H1 (cell line): ENCODE results near the gene GPR42. TPM values are rescaled to one million over a fixed set of nuclear protein-coding genes. Genes with fewer than 3 reads are reported as not detected.

Experiments
- CTCF ChIA-PET: fragments of 300-600 bp; sonication (Branson Sonifier 250); formaldehyde crosslinking; loops from one replicate; lab custom pipeline; 2021; ENCODE audit not compliant: partially characterized antibody; lab: Charles Lee
- POLR2A ChIA-PET: fragments of 300-600 bp; sonication (Branson Sonifier 250); formaldehyde crosslinking; loops from one replicate; lab custom pipeline; 2021; ENCODE audit warnings: inconsistent platforms; ENCODE audit not compliant: partially characterized antibody; lab: Charles Lee
- DNase-seq, 2 experiments: peaks; one replicate each; pipeline versions ENCODE4 v3.0.0 to v3.0.0-alpha.2; 2010 to 2022; ENCODE audit warnings: low spot score in 2 of 2, low read depth in 1 of 2, mixed read lengths in 1 of 2
- FAIRE-seq: peaks from 2 replicates; lab custom pipeline; 2011; peaks lifted over from hg19 to GRCh38; lab: Jason Lieb, UNC
- H2AFZ ChIP-seq: 2 replicates; pipeline ENCODE4 v1.8.1; 2012; ENCODE audit warnings: low read length, inconsistent platforms
- H2AK5ac ChIP-seq: 2 replicates; pipeline ENCODE4 v1.6.1; 2013; ENCODE audit warnings: low read depth, low read length
- H2BK120ac ChIP-seq: replicated peaks from 2 replicates; pipeline ENCODE3; 2013; ENCODE audit warnings: low read depth, low read length, inconsistent platforms
- H2BK12ac ChIP-seq: 2 replicates; pipeline ENCODE4 v1.6.1; 2013; ENCODE audit warnings: low read depth, low read length
- H2BK15ac ChIP-seq: 2 replicates; pipeline ENCODE4 v1.6.1; 2013; ENCODE audit warnings: low read length
- H2BK20ac ChIP-seq: 2 replicates; pipeline ENCODE4 v1.6.1; 2013; ENCODE audit warnings: low read length
- H2BK5ac ChIP-seq: 2 replicates; pipeline ENCODE4 v1.6.1; 2013; ENCODE audit warnings: low read depth, low read length
- H3K14ac ChIP-seq: 2 replicates; pipeline ENCODE4 v1.6.1; 2013; ENCODE audit warnings: inconsistent platforms; ENCODE audit not compliant: insufficient read length
- H3K18ac ChIP-seq: 2 replicates; pipeline ENCODE4 v1.6.1; 2013; ENCODE audit warnings: low read length; ENCODE audit errors: extremely low read depth
- H3K23ac ChIP-seq: 2 replicates; pipeline ENCODE4 v1.6.1; 2013; ENCODE audit warnings: inconsistent platforms; ENCODE audit not compliant: insufficient read length
- H3K23me2 ChIP-seq: 2 replicates; pipeline ENCODE4 v1.6.1; 2013; ENCODE audit warnings: low read depth, low read length
- H3K27ac ChIP-seq: 2 replicates; pipeline ENCODE4 v1.6.1; 2011; ENCODE audit warnings: low read depth, low read length, inconsistent platforms
- H3K27me3 ChIP-seq, 4 experiments: replicated peaks in 1 of 4; 1 replicate in 1 of 4; 2 replicates in 3 of 4; pipeline versions ENCODE4 v1.6.1 to v1.8.1; 2011 to 2013; ENCODE audit warnings: low read length in 3 of 4, mild to moderate bottlenecking in 3 of 4, inconsistent platforms in 2 of 4, mixed read lengths in 2 of 4, moderate library complexity in 1 of 4; ENCODE audit not compliant: control insufficient read depth in 3 of 4, insufficient read depth in 3 of 4; ENCODE audit errors: extremely low read depth in 1 of 4
- H3K36me3 ChIP-seq, 4 experiments: 2 replicates each; pipeline versions ENCODE4 v1.6.1 to v1.8.1; 2011 to 2013; ENCODE audit warnings: mild to moderate bottlenecking in 4 of 4, low read length in 3 of 4, moderate library complexity in 2 of 4, control low read depth in 1 of 4, inconsistent platforms in 1 of 4; ENCODE audit not compliant: insufficient read depth in 4 of 4, control insufficient read depth in 2 of 4
- H3K4ac ChIP-seq: replicated peaks from 2 replicates; pipeline ENCODE3; 2013; ENCODE audit warnings: low read length, low read depth, mixed read lengths, inconsistent platforms; ENCODE audit not compliant: insufficient read length
- H3K4me1 ChIP-seq, 4 experiments: replicated peaks in 1 of 4; 1 replicate in 1 of 4; 2 replicates in 3 of 4; pipeline versions ENCODE4 v1.6.1 to v1.8.1; 2011 to 2013; ENCODE audit warnings: low read length in 3 of 4, inconsistent platforms in 2 of 4, mixed read lengths in 1 of 4; ENCODE audit not compliant: insufficient read depth in 4 of 4, control insufficient read depth in 3 of 4
- H3K4me2 ChIP-seq, 2 experiments: 2 replicates each; pipeline versions ENCODE4 v1.6.1 to v1.8.1; 2011 to 2013; ENCODE audit warnings: low read depth in 2 of 2, low read length in 2 of 2, control low read depth in 1 of 2, inconsistent platforms in 1 of 2, mild to moderate bottlenecking in 1 of 2; ENCODE audit not compliant: insufficient read depth in 1 of 2
- H3K4me3 ChIP-seq, 4 experiments: fragments of 200-600, 300-600 bp in 1 of 4; sonication (generic), shearing (Covaris generic), sonication (Bioruptor Twin) in 1 of 4; 2 replicates each; pipeline versions ENCODE4 v1.5.1 to v1.8.1; 2011 to 2016; ENCODE audit warnings: low read length in 4 of 4, low read depth in 3 of 4, control low read depth in 2 of 4, inconsistent platforms in 2 of 4, mild to moderate bottlenecking in 2 of 4, mixed read lengths in 1 of 4, moderate library complexity in 1 of 4; ENCODE audit not compliant: insufficient read depth in 2 of 4; ENCODE audit errors: extremely low read depth in 1 of 4
- H3K56ac ChIP-seq: replicated peaks from 2 replicates; pipeline ENCODE3; 2013; ENCODE audit warnings: low read depth, mild to moderate bottlenecking, mixed read lengths, low read length, inconsistent platforms; ENCODE audit not compliant: insufficient read length
- H3K79me1 ChIP-seq: 2 replicates; pipeline ENCODE4 v1.6.1; 2013; ENCODE audit warnings: low read depth, low read length, control low read depth
- H3K79me2 ChIP-seq, 2 experiments: 2 replicates each; pipeline versions ENCODE4 v1.6.1 to v1.8.1; 2012 to 2013; ENCODE audit warnings: low read length in 2 of 2, mild to moderate bottlenecking in 2 of 2, inconsistent platforms in 1 of 2; ENCODE audit not compliant: insufficient read depth in 2 of 2, control insufficient read depth in 1 of 2
- H3K9ac ChIP-seq, 4 experiments: replicated peaks in 1 of 4; 1 replicate in 1 of 4; 2 replicates in 3 of 4; pipeline versions ENCODE4 v1.6.1 to v1.8.1; 2011 to 2013; ENCODE audit warnings: low read depth in 3 of 4, low read length in 3 of 4, control low read depth in 2 of 4, mild to moderate bottlenecking in 2 of 4, moderate library complexity in 2 of 4, inconsistent platforms in 1 of 4; ENCODE audit errors: extremely low read depth in 1 of 4
- H3K9me3 ChIP-seq, 2 experiments: 2 replicates each; pipeline versions ENCODE4 v1.6.1 to v1.8.1; 2012 to 2013; ENCODE audit warnings: mild to moderate bottlenecking in 2 of 2, moderate library complexity in 2 of 2, control low read depth in 1 of 2, inconsistent platforms in 1 of 2, low read depth in 1 of 2, low read length in 1 of 2, mixed read lengths in 1 of 2; ENCODE audit not compliant: insufficient read depth in 2 of 2
- H4K20me1 ChIP-seq, 2 experiments: replicated peaks in 1 of 2; 2 replicates each; pipeline versions ENCODE3 to v1.8.1; 2011 to 2013; ENCODE audit warnings: inconsistent platforms in 2 of 2, low read length in 2 of 2, mild to moderate bottlenecking in 1 of 2; ENCODE audit not compliant: insufficient read depth in 2 of 2, control insufficient read depth in 1 of 2
- H4K5ac ChIP-seq: 2 replicates; pipeline ENCODE4 v1.6.1; 2013; ENCODE audit warnings: low read length, low read depth, mixed read lengths, inconsistent platforms; ENCODE audit not compliant: insufficient read length
- H4K8ac ChIP-seq: 2 replicates; pipeline ENCODE4 v1.8.0; 2013; ENCODE audit warnings: mild to moderate bottlenecking, moderate library complexity, low read length, inconsistent platforms; ENCODE audit not compliant: insufficient read depth; ENCODE audit errors: extremely low read depth
- H4K91ac ChIP-seq: replicated peaks from 2 replicates; pipeline ENCODE3; 2013; ENCODE audit warnings: low read length, mixed read lengths, inconsistent platforms; ENCODE audit not compliant: insufficient read length
- BCL11A ChIP-seq, 2 experiments: IDR thresholded peaks; one replicate each; pipeline ENCODE4 v1.6.1; 2011; ENCODE audit warnings: low read depth in 2 of 2, low read length in 2 of 2, mild to moderate bottlenecking in 2 of 2
- CREB1 ChIP-seq: IDR thresholded peaks from 2 replicates; pipeline ENCODE4 v1.6.1; 2012; ENCODE audit warnings: inconsistent platforms
- GTF2F1 ChIP-seq: IDR thresholded peaks from 2 replicates; pipeline ENCODE4 v1.6.1; 2012; ENCODE audit warnings: low read depth, low read length, improper control_type of control experiment, borderline replicate concordance
- KDM4A ChIP-seq: IDR thresholded peaks from one replicate; pipeline ENCODE4 v1.7.1; 2012; ENCODE audit warnings: low read depth, mild to moderate bottlenecking, moderate library complexity, low read length, inconsistent platforms; ENCODE audit not compliant: severe bottlenecking
- NANOG ChIP-seq: IDR thresholded peaks from 2 replicates; pipeline ENCODE4 v1.6.1; 2011; ENCODE audit warnings: low read length, low read depth, mild to moderate bottlenecking, inconsistent platforms; ENCODE audit not compliant: insufficient read depth, poor library complexity, severe bottlenecking
- POLR2A ChIP-seq, 2 experiments: IDR thresholded peaks; 1 replicate in 1 of 2; 2 replicates in 1 of 2; pipeline ENCODE4 v1.6.1; 2011; ENCODE audit warnings: low read depth in 2 of 2, low read length in 2 of 2, mild to moderate bottlenecking in 2 of 2; ENCODE audit errors: control extremely low read depth in 1 of 2
- SIX5 ChIP-seq: IDR thresholded peaks from 2 replicates; pipeline ENCODE4 v1.6.1; 2011; ENCODE audit warnings: mild to moderate bottlenecking, low read depth, low read length
- SP2 ChIP-seq: IDR thresholded peaks from 2 replicates; pipeline ENCODE4 v1.6.1; 2012; ENCODE audit warnings: mild to moderate bottlenecking, low read length, inconsistent platforms
- SP4 ChIP-seq: IDR thresholded peaks from 2 replicates; pipeline ENCODE4 v1.6.1; 2012; ENCODE audit warnings: low read length, inconsistent platforms
- TAF7 ChIP-seq: optimal IDR thresholded peaks from 2 replicates; pipeline ENCODE3; 2011; ENCODE audit warnings: low read depth, mild to moderate bottlenecking, inconsistent platforms, low read length, moderate library complexity, borderline replicate concordance
- TCF12 ChIP-seq: IDR thresholded peaks from 2 replicates; pipeline ENCODE4 v1.6.1; 2011; ENCODE audit warnings: low read depth, mild to moderate bottlenecking, low read length
- TEAD4 ChIP-seq: IDR thresholded peaks from 2 replicates; pipeline ENCODE4 v1.6.1; 2012; ENCODE audit warnings: low read depth, low read length, inconsistent platforms, mixed read lengths
- ZNF274 ChIP-seq: IDR thresholded peaks from 2 replicates; pipeline ENCODE4 v1.7.0; 2012; ENCODE audit warnings: low read length, borderline replicate concordance; ENCODE audit errors: extremely low read depth
- WGBS, 2 experiments: shearing (Covaris generic) in 1 of 2; methylation state at CpG; one replicate each; pipeline versions ENCODE4 v1.1.6 to v1.1.7; 2013 to 2015; ENCODE audit warnings: low lambda C conversion rate in 2 of 2, mixed read lengths in 2 of 2, inconsistent platforms in 1 of 2, low coverage in 1 of 2, missing lambda C conversion rate in 1 of 2; ENCODE audit not compliant: insufficient replicate concordance in 2 of 2, insufficient coverage in 1 of 2, insufficient read length in 1 of 2; ENCODE audit errors: extremely low coverage in 1 of 2, missing lambda C conversion rate in 1 of 2; 5-methylcytosine and 5-hydroxymethylcytosine counted together
- polyA plus RNA-seq, 7 experiments: library from polyadenylated mRNA; depleted of rRNA in 3 of 7; stranded (reverse) in 5 of 7; unstranded in 2 of 7; fragments of >200 nt in 5 of 7; fragments of 200-250 nt in 2 of 7; gene quantifications; 1 replicate in 5 of 7; 2 replicates in 1 of 7; 4 replicates in 1 of 7; pipeline versions ENCODE4 v1.2.1 to v1.2.3, GENCODE V29; 2011 to 2013; ENCODE audit warnings: missing spikeins in 2 of 7, mixed read lengths in 2 of 7
- total RNA-seq: library from RNA; stranded (reverse); fragmentation: NEBNext Ultra II Directional; extraction: Animal tissue kit (Norgen Biotek cat#: 25700); gene quantifications from 2 replicates; pipeline ENCODE4 v1.2.1, GENCODE V29; 2021
- TF ChIP-seq, protein P1 (sequence below): IDR thresholded peaks from 2 replicates; pipeline ENCODE4 v1.6.1; 2012; ENCODE audit warnings: low read length, inconsistent platforms

Gene GPR42
- total and polyA plus RNA-seq, 2 of the 8 experiments (the other 6 are each of a cell fraction or from before 2014, with no cell fraction given): not detected

DNA sequence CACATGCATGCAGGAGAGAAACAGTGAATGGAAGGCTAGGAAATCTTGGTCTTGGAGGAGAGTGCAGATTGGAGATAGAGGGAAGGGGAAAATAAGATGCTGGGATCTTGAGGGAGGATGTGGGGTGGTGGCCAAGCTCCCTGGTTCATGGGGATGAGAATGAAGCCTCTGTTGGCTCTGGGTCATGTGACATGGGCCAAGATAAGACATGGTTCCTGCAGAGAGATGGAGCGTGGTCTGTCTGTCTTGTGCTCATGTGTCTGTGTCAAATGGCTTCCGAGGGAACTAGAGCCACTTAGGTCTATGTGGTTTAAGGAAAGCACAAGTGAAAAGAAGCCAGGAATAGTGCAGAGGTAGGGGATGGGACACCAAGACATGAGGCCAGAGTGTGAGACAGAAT lies 46.4 kb downstream of the GPR42 start:
- ChIA-PET CTCF (interaction anchor here (1.3 to 4.6 kb wide), 2 partner anchors 17 to 51 kb away, joined by 3 to 18 read pairs; no protein-coding TSS in a partner anchor), POLR2A (no interaction called here)
- Histone ChIP-seq H3K14ac (no peak overlapping the region), H4K20me1 (no peaks in the 10 kb centered on the region), H3K18ac (no peak overlapping the region), H3K23ac (no peak overlapping the region), H2BK12ac (no peak overlapping the region), H3K4me3 (no peak overlapping the region), H2BK5ac (no peak overlapping the region), H3K36me3 (no peaks in the 10 kb centered on the region), H3K4me2 (no peak overlapping the region), H3K79me2 (no peaks in the 10 kb centered on the region), H3K9me3 (no peaks in the 10 kb centered on the region), H2BK20ac (no peak overlapping the region), H2AK5ac (no peak overlapping the region), H4K91ac (no peak overlapping the region), H3K23me2 (no peaks in the 10 kb centered on the region), H2BK120ac (no peak overlapping the region), H4K5ac (no peak overlapping the region), H3K56ac (no peak overlapping the region), H3K4ac (no peak overlapping the region), H3K9ac (no peak overlapping the region), H2BK15ac (no peak overlapping the region), H4K8ac (no peak overlapping the region), H3K4me1 (no peaks in the 10 kb centered on the region), H3K27ac (no peak overlapping the region), H3K27me3 (no peaks in the 10 kb centered on the region), H2AFZ (no peak overlapping the region), H3K79me1 (no peaks in the 10 kb centered on the region)
- no peak for FAIRE-seq
- 86% methylated on average over 2 of the region's 2 CpGs; no CpG with 5 or more reads in 1 of the 2 experiments for WGBS, 2 experiments
- DNase-seq: no peak
- TF ChIP-seq SP4 (no peak), ZNF274 (no peak), BCL11A (IDR thresholded peaks at IDR 0.05; ENCODE audit: low read depth in 2 of 2, low read length in 2 of 2) (no peak), POLR2A (IDR thresholded peaks at IDR 0.05; ENCODE audit: control extremely low read depth in 1 of 2, low read depth in 2 of 2, low read length in 2 of 2) (no peak), NANOG (no peak), GTF2F1 (no peak), TAF7 (no peak), KDM4A (no peak), SP2 (no peak), TEAD4 (no peak), SIX5 (no peak), CREB1 (no peak), TCF12 (no peak)
- TF ChIP-seq, protein P1, sequence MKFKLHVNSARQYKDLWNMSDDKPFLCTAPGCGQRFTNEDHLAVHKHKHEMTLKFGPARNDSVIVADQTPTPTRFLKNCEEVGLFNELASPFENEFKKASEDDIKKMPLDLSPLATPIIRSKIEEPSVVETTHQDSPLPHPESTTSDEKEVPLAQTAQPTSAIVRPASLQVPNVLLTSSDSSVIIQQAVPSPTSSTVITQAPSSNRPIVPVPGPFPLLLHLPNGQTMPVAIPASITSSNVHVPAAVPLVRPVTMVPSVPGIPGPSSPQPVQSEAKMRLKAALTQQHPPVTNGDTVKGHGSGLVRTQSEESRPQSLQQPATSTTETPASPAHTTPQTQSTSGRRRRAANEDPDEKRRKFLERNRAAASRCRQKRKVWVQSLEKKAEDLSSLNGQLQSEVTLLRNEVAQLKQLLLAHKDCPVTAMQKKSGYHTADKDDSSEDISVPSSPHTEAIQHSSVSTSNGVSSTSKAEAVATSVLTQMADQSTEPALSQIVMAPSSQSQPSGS: no peak
